GM12878 (cell line): ENCODE data around the gene SLC25A47. TPM values are rescaled to one million over a fixed set of nuclear protein-coding genes. Genes with fewer than 3 reads are reported as not detected.

Experiments used
- IKZF1 ChIP-seq: fragments of 450-650 bp; conservative IDR thresholded peaks from 2 replicates; pipeline ENCODE4 v1.6.1; 2017; ENCODE audit warnings: antibody characterized with exemption, mild to moderate bottlenecking
- MTA3 ChIP-seq: IDR thresholded peaks from 2 replicates; pipeline ENCODE4 v1.6.1; 2012; ENCODE audit warnings: low read length, inconsistent platforms, borderline replicate concordance
- NR2F1 ChIP-seq: fragments of 450-650 bp; conservative IDR thresholded peaks from 2 replicates; pipeline ENCODE4 v1.6.1; 2017; ENCODE audit warnings: mild to moderate bottlenecking
- YY1 ChIP-seq: IDR thresholded peaks from 2 replicates; pipeline ENCODE4 v1.6.1; 2011; ENCODE audit warnings: low read depth, mild to moderate bottlenecking, low read length
- ZNF687 ChIP-seq: fragments of 450-650 bp; IDR thresholded peaks from 2 replicates; pipeline ENCODE4 v1.6.1; 2017; ENCODE audit warnings: mild to moderate bottlenecking, moderate library complexity
- polyA plus RNA-seq, 11 experiments: library from polyadenylated mRNA; depleted of rRNA in 4 of 11; unstranded in 6 of 11; stranded (reverse) in 5 of 11; fragments of >200 nt; fragmentation: Nextera tagmentation in 4 of 11; fragmentation: Illumina TruSeq in 1 of 11; extraction: Ambion mirVana in 4 of 11; extraction: Trizol in 1 of 11; gene quantifications; 1 replicate in 1 of 11; 2 replicates in 10 of 11; pipeline versions ENCODE4 v1.2.1 to v1.2.3, GENCODE V29; 2011 to 2016; ENCODE audit warnings: inconsistent platforms in 2 of 11, missing spikeins in 2 of 11, low read depth in 1 of 11
- total RNA-seq, 4 experiments: library from RNA; depleted of rRNA in 3 of 4; stranded (reverse); fragments of >200 nt in 3 of 4; fragmentation: Illumina TruSeq in 1 of 4; extraction: Trizol in 1 of 4; gene quantifications; 2 replicates each; pipeline versions ENCODE4 v1.2.1 to v1.2.3, GENCODE V29; 2013 to 2021
- TF ChIP-seq, protein P1 (sequence below): fragments of 450-650 bp; IDR thresholded peaks from 2 replicates; pipeline ENCODE4 v1.6.1; 2017; ENCODE audit warnings: mild to moderate bottlenecking

The SLC25A47 gene
- total and polyA plus RNA-seq, 10 of the 15 experiments (the other 5 are each of a cell fraction or from before 2014, with no cell fraction given), result 0.14 TPM; not detected in 9

DNA sequence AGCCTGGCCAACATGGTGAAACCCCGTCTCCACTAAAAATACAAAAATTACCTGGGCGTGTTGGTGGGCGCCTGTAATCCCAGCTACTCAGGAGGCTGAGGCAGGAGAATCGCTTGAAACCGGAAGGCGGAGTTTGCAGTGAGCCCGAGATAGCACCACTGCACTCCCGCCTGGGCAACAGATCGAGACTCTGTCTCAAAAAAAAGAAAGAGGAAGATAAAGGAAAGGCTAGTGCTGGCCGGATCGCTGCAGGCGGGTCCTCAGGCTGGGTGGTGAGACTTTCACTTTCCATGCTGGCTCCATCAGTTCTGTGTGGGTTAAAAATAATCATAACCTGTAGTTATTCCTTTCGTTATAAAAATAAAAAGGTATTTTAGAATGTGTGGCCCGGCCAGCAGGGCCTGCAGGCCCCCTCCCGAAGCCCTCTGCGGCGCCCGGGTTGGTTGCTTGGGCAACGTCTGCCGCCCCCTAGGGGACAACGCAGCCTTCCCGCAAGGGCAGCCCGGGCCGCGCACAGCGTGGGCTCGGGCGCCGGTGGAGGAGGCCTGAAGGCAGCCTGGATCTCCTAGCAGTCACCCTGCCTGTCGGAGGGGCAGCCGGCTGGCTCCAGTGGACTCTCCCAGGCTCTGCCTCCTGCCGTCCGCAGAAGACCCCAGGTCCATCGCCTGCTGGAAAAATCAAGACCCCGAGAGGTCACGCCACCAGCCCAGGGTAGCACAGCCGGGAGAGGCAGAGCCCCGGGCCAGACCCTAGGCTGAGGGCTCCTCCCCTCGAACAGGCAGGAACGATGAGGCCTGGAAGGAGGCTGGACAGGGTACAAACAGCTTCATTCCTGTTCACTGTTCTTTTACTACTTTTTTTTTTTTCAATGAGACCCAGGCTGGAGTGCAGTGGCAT, 5.0 kb upstream of the SLC25A47 start (continued):
- TF ChIP-seq ZNF687, result peak; percentile 94
- TF ChIP-seq YY1, result 0 out of 2 replicates have a peak, but pooled peaks have one; percentile 40
- peak; percentile 40; the same call in 1 of the 2 replicates for TF ChIP-seq NR2F1
- TF ChIP-seq IKZF1, result peak; percentile 49
- TF ChIP-seq, protein P1, sequence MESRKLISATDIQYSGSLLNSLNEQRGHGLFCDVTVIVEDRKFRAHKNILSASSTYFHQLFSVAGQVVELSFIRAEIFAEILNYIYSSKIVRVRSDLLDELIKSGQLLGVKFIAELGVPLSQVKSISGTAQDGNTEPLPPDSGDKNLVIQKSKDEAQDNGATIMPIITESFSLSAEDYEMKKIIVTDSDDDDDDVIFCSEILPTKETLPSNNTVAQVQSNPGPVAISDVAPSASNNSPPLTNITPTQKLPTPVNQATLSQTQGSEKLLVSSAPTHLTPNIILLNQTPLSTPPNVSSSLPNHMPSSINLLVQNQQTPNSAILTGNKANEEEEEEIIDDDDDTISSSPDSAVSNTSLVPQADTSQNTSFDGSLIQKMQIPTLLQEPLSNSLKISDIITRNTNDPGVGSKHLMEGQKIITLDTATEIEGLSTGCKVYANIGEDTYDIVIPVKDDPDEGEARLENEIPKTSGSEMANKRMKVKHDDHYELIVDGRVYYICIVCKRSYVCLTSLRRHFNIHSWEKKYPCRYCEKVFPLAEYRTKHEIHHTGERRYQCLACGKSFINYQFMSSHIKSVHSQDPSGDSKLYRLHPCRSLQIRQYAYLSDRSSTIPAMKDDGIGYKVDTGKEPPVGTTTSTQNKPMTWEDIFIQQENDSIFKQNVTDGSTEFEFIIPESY, result peak; percentile 36; the same call in 1 of the 2 replicates
- TF ChIP-seq MTA3, result no peak
